ENCODE measurements around the gene ATXN7L1. TPM values are rescaled to one million over a fixed set of nuclear protein-coding genes. Genes with fewer than 3 reads are reported as not detected.

The ATXN7L1 gene
- total RNA-seq, 4 donors from 2014 or later = 5.9 to 21.2 (median 7.7) TPM

GRCh38 chr7:105797652-105798051, 78.7 kb downstream of the ATXN7L1 start:
- no peaks in the 10 kb centered on the region for H3K9me3 ChIP-seq

GRCh38 chr7:105796365-105796764, 80.0 kb downstream of the ATXN7L1 start:
- peaks cover 3 to 49% (median 5%) of the 10 kb centered on the region in 3 donors for H3K4me1 ChIP-seq
- no peak overlapping the region for H3K4me3 ChIP-seq
- 39 to 87% methylated on average over 2 of the region's 2 CpGs for WGBS, 2 donors (ENCODE audit: low coverage in 1 of 2)
- peak overlapping the region in 2 of 4 donors; percentile 74 to 84 for H3K27ac ChIP-seq
- TF ChIP-seq EP300 (IDR thresholded peaks at IDR 0.05) (no peak), POLR2A (IDR thresholded peaks at IDR 0.05) (no peak), POLR2AphosphoS5 (IDR thresholded peaks at IDR 0.05) (no peak), CTCF (IDR thresholded peaks at IDR 0.05) (no peak)
- H3K36me3 ChIP-seq = no peaks in the 10 kb centered on the region
- ATAC-seq = no peak
- H3K27me3 ChIP-seq = no peaks in the 10 kb centered on the region
- no peaks in the 10 kb centered on the region for H3K9me3 ChIP-seq

More at GRCh38 chr7:105797652-105798051, 78.7 kb downstream of the ATXN7L1 start:
- TF ChIP-seq POLR2AphosphoS5 (IDR thresholded peaks at IDR 0.05) (no peak), CTCF (IDR thresholded peaks at IDR 0.05) (no peak), EP300 (IDR thresholded peaks at IDR 0.05) (no peak), POLR2A (IDR thresholded peaks at IDR 0.05) (no peak)
- no peak overlapping the region for H3K4me3 ChIP-seq
- peaks cover 3 to 57% (median 5%) of the 10 kb centered on the region in 3 donors for H3K4me1 ChIP-seq
- no peaks in the 10 kb centered on the region for H3K36me3 ChIP-seq
- 89 to 91% methylated on average over 3 of the region's 7 CpGs for WGBS, 2 donors (ENCODE audit: low coverage in 1 of 2)
- H3K27ac ChIP-seq = peak overlapping the region in 1 of 4 donors; percentile 74
- ATAC-seq = no peak
- no peaks in the 10 kb centered on the region for H3K27me3 ChIP-seq

- H3K4me3 ChIP-seq = no peak overlapping the region
- ATAC-seq = peak; percentile 78
Measured at GRCh38 chr7:105794741-105795729, 81.4 kb downstream of the ATXN7L1 start.

GRCh38 chr7:105792488-105793370, 83.7 kb downstream of the ATXN7L1 start:
- no peaks in the 10 kb centered on the region for H3K27me3 ChIP-seq
- H3K9me3 ChIP-seq = no peaks in the 10 kb centered on the region
- TF ChIP-seq CTCF (IDR thresholded peaks at IDR 0.05) = no peak
- TF ChIP-seq POLR2A (IDR thresholded peaks at IDR 0.05) = no peak
- no peak for TF ChIP-seq EP300 (IDR thresholded peaks at IDR 0.05)
- TF ChIP-seq POLR2AphosphoS5 (IDR thresholded peaks at IDR 0.05) = no peak
- H3K4me3 ChIP-seq = no peak overlapping the region
- H3K36me3 ChIP-seq = peaks cover 0 to 11% of the 10 kb centered on the region in 2 donors
- ATAC-seq = no peak
- peaks cover 3 to 37% (median 5%) of the 10 kb centered on the region in 3 donors for H3K4me1 ChIP-seq
- 86 to 91% methylated on average over 7 to 8 of the region's 8 CpGs for WGBS, 2 donors (ENCODE audit: low coverage in 1 of 2)
- no peak overlapping the region for H3K27ac ChIP-seq

More at GRCh38 chr7:105794741-105795729, 81.4 kb downstream of the ATXN7L1 start:
- H3K27me3 ChIP-seq = no peaks in the 10 kb centered on the region
- WGBS, 2 donors (ENCODE audit: low coverage in 1 of 2) = 25 to 30% methylated on average over 6 to 7 of the region's 8 CpGs
- peaks cover 3 to 40% (median 5%) of the 10 kb centered on the region in 3 donors for H3K4me1 ChIP-seq
- TF ChIP-seq CTCF (IDR thresholded peaks at IDR 0.05) (peak in 1 of 4 experiments; percentile 24), EP300 (IDR thresholded peaks at IDR 0.05) (no peak), POLR2AphosphoS5 (IDR thresholded peaks at IDR 0.05) (peak; percentile 63), POLR2A (IDR thresholded peaks at IDR 0.05) (no peak)
- H3K9me3 ChIP-seq = no peaks in the 10 kb centered on the region
- peak overlapping the region; percentile 74 to 84 (median 76) for H3K27ac ChIP-seq
- H3K36me3 ChIP-seq = no peaks in the 10 kb centered on the region

Data from gastroesophageal sphincter (tissue), 4 donors.